HG03469 (cell line): ENCODE results near the gene PPFIA4.
"Not testable (repeated sequence)": the region's sequence is repeated elsewhere in the genome, so short reads cannot be mapped to it uniquely, and the experiment has no call there.

ENCODE experiments used
- ATAC-seq: cut with Tn5 transposase; IDR thresholded peaks from one replicate; pipeline ENCODE4 v1.9.1; 2021; ENCODE audit warnings: mild to moderate bottlenecking, moderate library complexity, moderate number of reproducible peaks; ENCODE audit not compliant: unreplicated experiment

The PPFIA4 gene

GRCh38 chr1:203011582-203011981 is 14.7 kb upstream of the PPFIA4 start:
- no peak for ATAC-seq

- ATAC-seq, result no peak
Measured at GRCh38 chr1:203017061-203017460, 9.2 kb upstream of the PPFIA4 start.

- ATAC-seq, result no peak
Measured at GRCh38 chr1:203017692-203018091, 8.6 kb upstream of the PPFIA4 start.

- not testable (repeated sequence) for ATAC-seq
Measured at GRCh38 chr1:203022855-203023254, 3.4 kb upstream of the PPFIA4 start.

GRCh38 chr1:203025686-203026030 is 633 bp upstream of the PPFIA4 start:
- no peak for ATAC-seq

- no peak for ATAC-seq
Measured at GRCh38 chr1:203026666-203027663, 674 bp downstream of the PPFIA4 start.

GRCh38 chr1:203028067-203028783 is 1.9 kb downstream of the PPFIA4 start:
- ATAC-seq, result no peak

- no peak for ATAC-seq
Measured at GRCh38 chr1:203028784-203029553, 2.7 kb downstream of the PPFIA4 start.

GRCh38 chr1:203031467-203031866 is 5.2 kb downstream of the PPFIA4 start:
- no peak for ATAC-seq

GRCh38 chr1:203033287-203033686 is 7.0 kb downstream of the PPFIA4 start:
- ATAC-seq, result no peak

- no peak for ATAC-seq
Measured at GRCh38 chr1:203033917-203034316, 7.6 kb downstream of the PPFIA4 start.

GRCh38 chr1:203034422-203035110 is 8.3 kb downstream of the PPFIA4 start:
- no peak for ATAC-seq

- ATAC-seq, result no peak
Measured at GRCh38 chr1:203035111-203036000, 9.1 kb downstream of the PPFIA4 start.

- no peak for ATAC-seq
Measured at GRCh38 chr1:203036135-203036534, 9.8 kb downstream of the PPFIA4 start.

GRCh38 chr1:203036537-203036936 is 10.2 kb downstream of the PPFIA4 start:
- no peak for ATAC-seq

GRCh38 chr1:203037509-203038190 is 11.4 kb downstream of the PPFIA4 start:
- ATAC-seq, result no peak

- ATAC-seq, result no peak
Measured at GRCh38 chr1:203038217-203038741, 12.0 kb downstream of the PPFIA4 start.

- ATAC-seq, result no peak
Measured at GRCh38 chr1:203038891-203039608, 12.8 kb downstream of the PPFIA4 start.
